GM23338 (cell line): ENCODE results near the gene LRRTM2. TPM values are rescaled to one million over a fixed set of nuclear protein-coding genes. Genes with fewer than 3 reads are reported as not detected.

Experiments used
- ATAC-seq: fragments of 200-7000 bp; cut with Tn5 transposase; 3 replicates; pipeline ENCODE4 v1.9.1; 2020
- DNase-seq: peaks from one replicate; pipeline ENCODE4 v3.0.0-alpha.2; 2015; ENCODE audit warnings: low spot score
- H2AFZ ChIP-seq: fragments of 200-600 bp; sonication (generic); 2 replicates; pipeline ENCODE4 v1.8.0; 2016; ENCODE audit warnings: antibody characterized with exemption, mild to moderate bottlenecking, moderate library complexity
- H3F3A ChIP-seq: fragments of 200-600 bp; sonication (generic); replicated peaks from 2 replicates; pipeline ENCODE4 v1.8.0; 2017; ENCODE audit warnings: antibody characterized with exemption, mixed run types, low read depth
- H3K27ac ChIP-seq: fragments of 200-600 bp; sonication (generic); 2 replicates; pipeline ENCODE4 v1.6.1; 2016; ENCODE audit warnings: low read depth
- H3K27me3 ChIP-seq: fragments of 200-600 bp; sonication (generic); 2 replicates; pipeline ENCODE4 v1.8.0; 2016; ENCODE audit warnings: mild to moderate bottlenecking, mixed run types, moderate library complexity; ENCODE audit not compliant: insufficient read depth
- H3K36me3 ChIP-seq: fragments of 200-600 bp; sonication (generic); 2 replicates; pipeline ENCODE4 v1.8.0; 2016; ENCODE audit warnings: mild to moderate bottlenecking; ENCODE audit not compliant: insufficient read depth
- H3K4me1 ChIP-seq: fragments of 200-600 bp; sonication (generic); 2 replicates; pipeline ENCODE4 v1.8.0; 2016; ENCODE audit warnings: mild to moderate bottlenecking, moderate library complexity; ENCODE audit not compliant: insufficient read depth
- H3K4me2 ChIP-seq: fragments of 200-600 bp; sonication (generic); 2 replicates; pipeline ENCODE4 v1.7.1; 2017; ENCODE audit warnings: mixed run types
- H3K4me3 ChIP-seq: fragments of 200-600 bp; sonication (generic); 2 replicates; pipeline ENCODE4 v1.6.1; 2016; ENCODE audit warnings: mixed run types
- H3K79me2 ChIP-seq: fragments of 200-600 bp; sonication (generic); replicated peaks from 2 replicates; pipeline ENCODE4 v1.8.0; 2017; ENCODE audit warnings: mild to moderate bottlenecking; ENCODE audit not compliant: insufficient read depth
- H3K9me2 ChIP-seq: fragments of 200-600 bp; sonication (generic); 2 replicates; pipeline ENCODE4 v1.8.0; 2017; ENCODE audit not compliant: insufficient read depth
- H4K20me1 ChIP-seq: fragments of 200-600 bp; sonication (generic); replicated peaks from 2 replicates; pipeline ENCODE4 v1.8.0; 2017; ENCODE audit warnings: mild to moderate bottlenecking; ENCODE audit not compliant: insufficient read depth
- H3K27ac Mint-ChIP-seq: 2 replicates; pipeline ENCODE4 v1.8.0; 2020; ENCODE audit warnings: inconsistent platforms, mild to moderate bottlenecking, moderate library complexity, mixed read lengths
- H3K27me3 Mint-ChIP-seq: 3 replicates; pipeline ENCODE4 v1.8.0; 2022; ENCODE audit warnings: low read depth, mild to moderate bottlenecking, moderate library complexity, mixed read lengths, inconsistent platforms; ENCODE audit not compliant: insufficient read depth, poor library complexity
- H3K36me3 Mint-ChIP-seq: 3 replicates; pipeline ENCODE4 v1.8.0; 2021; ENCODE audit warnings: low read depth, mild to moderate bottlenecking, inconsistent platforms, moderate library complexity, mixed read lengths
- H3K4me1 Mint-ChIP-seq: 3 replicates; pipeline ENCODE4 v1.8.0; 2020; ENCODE audit warnings: mild to moderate bottlenecking, inconsistent platforms, mixed read lengths
- H3K4me3 Mint-ChIP-seq: 3 replicates; pipeline ENCODE4 v1.8.0; 2021; ENCODE audit warnings: moderate library complexity, mild to moderate bottlenecking, inconsistent platforms, mixed read lengths
- H3K9me3 Mint-ChIP-seq: 3 replicates; pipeline ENCODE4 v1.8.0; 2020; ENCODE audit warnings: moderate library complexity, mild to moderate bottlenecking, inconsistent platforms, mixed read lengths
- NANOG ChIP-seq: IDR thresholded peaks from 2 replicates; pipeline ENCODE4 v1.6.1; 2016; ENCODE audit warnings: antibody characterized with exemption, borderline replicate concordance
- REST ChIP-seq: IDR thresholded peaks from one replicate; pipeline ENCODE4 v1.6.1; 2018; ENCODE audit warnings: antibody characterized with exemption; ENCODE audit not compliant: unreplicated experiment
- STAT1 ChIP-seq: IDR thresholded peaks from one replicate; pipeline ENCODE4 v1.6.1; 2016; ENCODE audit warnings: antibody characterized with exemption; ENCODE audit not compliant: unreplicated experiment
- ZNF462 ChIP-seq: fragments of 250-450 bp; sonication (Bioruptor Pico); IDR thresholded peaks from 2 replicates; pipeline ENCODE4 v1.5.0; 2020; ENCODE audit warnings: mild to moderate bottlenecking, moderate library complexity
- polyA plus RNA-seq: library from polyadenylated mRNA; unstranded; fragments of >200 nt; fragmentation: Nextera tagmentation; extraction: Ambion mirVana; gene quantifications from 2 replicates; pipeline ENCODE4 v1.2.1, GENCODE V29; 2016
- total RNA-seq: library from RNA; depleted of rRNA; stranded (reverse); fragments of >200 nt; shearing (Covaris generic); gene quantifications from 2 replicates; pipeline ENCODE4 v1.2.3, GENCODE V29; 2014

LRRTM2 gene
- total and polyA plus RNA-seq, 2 experiments from 2014 or later = 1.5 TPM; not detected in 1

GRCh38 chr5:138850865-138851435 lies 24.2 kb downstream of the LRRTM2 start:
- no peaks in the 10 kb centered on the region for H3F3A ChIP-seq
- no peaks in the 10 kb centered on the region for H3K36me3 Mint-ChIP-seq
- DNase-seq = no peak

More at GRCh38 chr5:138850865-138851435, 24.2 kb downstream of the LRRTM2 start:
- Mint-ChIP-seq H3K4me3 (no peak overlapping the region), H3K27me3 (no peaks in the 10 kb centered on the region), H3K9me3 (no peaks in the 10 kb centered on the region), H3K27ac (no peak overlapping the region), H3K4me1 (peaks cover 59% of the 10 kb centered on the region)
- no peak overlapping the region for H3K27ac ChIP-seq
- H4K20me1 ChIP-seq = peaks cover 6% of the 10 kb centered on the region; the same call in 1 of the 2 replicates
- no peaks in the 10 kb centered on the region for H3K36me3 ChIP-seq
- H3K4me1 ChIP-seq = peaks cover 45% of the 10 kb centered on the region
- H3K27me3 ChIP-seq = no peaks in the 10 kb centered on the region
- ATAC-seq = no peak
- no peak overlapping the region for H3K4me3 ChIP-seq
- H3K4me2 ChIP-seq = no peak overlapping the region
- no peak overlapping the region for H2AFZ ChIP-seq
- H3K9me2 ChIP-seq = no peaks in the 10 kb centered on the region
- TF ChIP-seq ZNF462 (CRISPR knock-in tag) (no peak), REST (no peak), NANOG (no peak), STAT1 (no peak)
- peaks cover 91% of the 10 kb centered on the region for H3K79me2 ChIP-seq
